GM20000 (cell line): ENCODE data around the gene MORN5.

Experiments
- DNase-seq: peaks from one replicate; pipeline ENCODE4 v3.0.0; 2012; ENCODE audit warnings: low spot score
- TF ChIP-seq, protein P1 (sequence below): IDR thresholded peaks from 2 replicates; pipeline ENCODE4 v1.5.1; 2012; ENCODE audit warnings: mild to moderate bottlenecking, control low read depth; ENCODE audit errors: extremely low read depth, missing control alignments

MORN5 gene

DNA sequence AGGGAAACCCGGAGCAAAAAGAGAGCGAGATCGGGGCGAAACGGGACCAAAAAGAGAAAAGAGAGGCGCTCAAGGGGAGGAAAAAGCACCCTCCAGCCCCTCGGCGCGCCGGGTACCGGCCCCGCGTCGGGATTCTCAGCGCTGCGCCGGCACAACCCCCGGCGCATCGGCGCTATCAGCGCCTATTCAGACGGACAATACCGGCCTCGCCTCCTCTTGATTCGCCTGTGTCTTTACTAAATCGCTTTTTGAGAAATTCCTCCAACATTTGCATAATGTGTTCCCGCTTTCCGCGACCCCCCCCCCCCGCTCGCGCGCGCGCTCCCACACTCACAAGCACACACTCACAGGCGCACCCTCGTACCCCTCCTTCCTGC is 68.5 kb downstream of the MORN5 start:
- TF ChIP-seq, protein P1, sequence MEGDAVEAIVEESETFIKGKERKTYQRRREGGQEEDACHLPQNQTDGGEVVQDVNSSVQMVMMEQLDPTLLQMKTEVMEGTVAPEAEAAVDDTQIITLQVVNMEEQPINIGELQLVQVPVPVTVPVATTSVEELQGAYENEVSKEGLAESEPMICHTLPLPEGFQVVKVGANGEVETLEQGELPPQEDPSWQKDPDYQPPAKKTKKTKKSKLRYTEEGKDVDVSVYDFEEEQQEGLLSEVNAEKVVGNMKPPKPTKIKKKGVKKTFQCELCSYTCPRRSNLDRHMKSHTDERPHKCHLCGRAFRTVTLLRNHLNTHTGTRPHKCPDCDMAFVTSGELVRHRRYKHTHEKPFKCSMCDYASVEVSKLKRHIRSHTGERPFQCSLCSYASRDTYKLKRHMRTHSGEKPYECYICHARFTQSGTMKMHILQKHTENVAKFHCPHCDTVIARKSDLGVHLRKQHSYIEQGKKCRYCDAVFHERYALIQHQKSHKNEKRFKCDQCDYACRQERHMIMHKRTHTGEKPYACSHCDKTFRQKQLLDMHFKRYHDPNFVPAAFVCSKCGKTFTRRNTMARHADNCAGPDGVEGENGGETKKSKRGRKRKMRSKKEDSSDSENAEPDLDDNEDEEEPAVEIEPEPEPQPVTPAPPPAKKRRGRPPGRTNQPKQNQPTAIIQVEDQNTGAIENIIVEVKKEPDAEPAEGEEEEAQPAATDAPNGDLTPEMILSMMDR, result no peak
- peak; percentile 58 for DNase-seq

DNA sequence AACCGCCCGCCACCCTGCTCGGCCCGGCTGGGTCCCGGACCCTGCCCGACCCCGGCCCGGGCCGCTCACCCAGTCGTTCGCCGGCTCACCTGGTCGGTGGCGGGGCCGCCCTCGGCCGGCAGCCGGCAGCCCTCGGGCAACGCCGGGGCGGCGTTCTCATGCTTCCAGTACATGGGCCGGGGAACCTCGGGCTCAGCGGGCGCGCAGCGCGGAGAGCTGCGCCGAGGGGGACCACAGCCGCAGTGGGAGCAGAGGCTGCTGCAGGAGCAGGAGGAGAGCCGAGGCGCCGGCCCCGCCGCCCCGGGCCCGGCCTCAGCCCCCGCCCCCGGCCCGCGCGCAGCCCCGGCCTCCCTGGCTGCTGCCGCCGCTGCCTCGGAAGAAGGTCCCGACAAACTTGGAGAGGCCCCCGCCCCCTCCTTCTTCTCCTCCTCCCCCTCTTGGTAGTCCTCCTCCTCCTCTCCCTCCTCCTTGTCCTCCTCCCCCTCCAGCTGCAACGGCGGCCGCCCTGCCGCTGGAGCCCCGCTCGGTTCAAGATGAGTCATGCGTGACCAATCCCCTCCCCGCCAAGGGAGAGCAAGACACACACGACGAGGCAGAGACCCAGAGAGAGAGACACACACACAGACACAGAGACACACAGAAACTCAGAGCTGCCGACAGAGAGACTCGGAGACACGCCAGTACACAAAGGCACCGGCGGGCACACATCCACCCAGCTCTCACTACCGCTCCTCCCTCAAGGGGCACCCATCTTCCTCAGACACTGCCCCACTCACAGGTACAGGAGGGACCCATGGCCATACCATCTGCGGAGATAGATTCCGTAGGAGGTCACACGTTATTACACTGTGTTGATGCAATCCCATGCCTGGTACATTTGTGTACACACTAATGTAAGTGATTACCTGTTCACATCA is 69.1 kb downstream of the MORN5 start, which contains the start of gene LHX6:
Gene LHX6 (minus strand): TSS at position 390 of the 917 bp plus-strand sequence. CDS start 217 bp downstream, at position 173.
- peak; percentile 58 for DNase-seq
- TF ChIP-seq, protein P1, result no peak

DNA sequence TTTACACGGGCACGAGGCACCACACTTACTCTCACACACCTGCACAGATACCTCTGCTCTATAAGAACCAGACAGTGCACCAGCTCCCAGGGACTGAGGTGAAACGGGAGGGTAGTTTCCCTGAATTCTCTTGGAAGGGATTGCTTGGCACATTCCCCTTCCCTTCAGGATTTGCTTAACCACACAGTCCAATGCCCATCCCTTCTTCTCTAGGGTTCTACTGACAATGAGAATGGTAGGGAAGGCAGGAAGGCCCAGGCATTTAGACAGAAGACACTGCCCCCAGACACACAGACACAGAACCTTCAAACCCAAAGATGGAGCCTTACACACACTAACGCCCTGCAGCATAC is 69.8 kb downstream of the MORN5 start:
- TF ChIP-seq, protein P1, result no peak
- DNase-seq, result no peak

DNA sequence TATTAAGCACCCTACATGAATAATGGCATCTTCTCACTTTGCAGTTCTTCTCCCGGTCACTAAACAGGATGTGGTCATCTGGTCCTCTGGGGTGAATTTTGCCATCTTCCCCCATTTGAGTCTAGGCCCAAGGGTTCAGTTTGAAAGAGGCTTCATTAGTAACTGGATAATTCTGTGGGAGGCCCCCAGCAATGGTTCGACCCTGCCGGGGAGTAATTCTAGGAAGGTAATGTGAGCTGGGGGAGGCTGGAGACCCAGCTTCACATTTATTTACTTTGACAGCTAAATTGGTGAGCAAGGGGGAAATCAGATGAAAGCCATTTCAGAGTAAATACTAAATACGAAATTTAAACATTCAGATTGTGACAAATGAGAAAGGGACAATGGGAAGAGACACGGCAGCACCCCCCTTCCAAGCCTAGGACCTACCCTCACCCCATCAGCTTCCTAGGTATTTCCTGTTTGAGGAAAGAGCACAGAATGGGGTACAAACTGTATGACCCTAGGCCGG is 73.1 kb downstream of the MORN5 start:
- TF ChIP-seq, protein P1, result no peak
- no peak for DNase-seq

DNA sequence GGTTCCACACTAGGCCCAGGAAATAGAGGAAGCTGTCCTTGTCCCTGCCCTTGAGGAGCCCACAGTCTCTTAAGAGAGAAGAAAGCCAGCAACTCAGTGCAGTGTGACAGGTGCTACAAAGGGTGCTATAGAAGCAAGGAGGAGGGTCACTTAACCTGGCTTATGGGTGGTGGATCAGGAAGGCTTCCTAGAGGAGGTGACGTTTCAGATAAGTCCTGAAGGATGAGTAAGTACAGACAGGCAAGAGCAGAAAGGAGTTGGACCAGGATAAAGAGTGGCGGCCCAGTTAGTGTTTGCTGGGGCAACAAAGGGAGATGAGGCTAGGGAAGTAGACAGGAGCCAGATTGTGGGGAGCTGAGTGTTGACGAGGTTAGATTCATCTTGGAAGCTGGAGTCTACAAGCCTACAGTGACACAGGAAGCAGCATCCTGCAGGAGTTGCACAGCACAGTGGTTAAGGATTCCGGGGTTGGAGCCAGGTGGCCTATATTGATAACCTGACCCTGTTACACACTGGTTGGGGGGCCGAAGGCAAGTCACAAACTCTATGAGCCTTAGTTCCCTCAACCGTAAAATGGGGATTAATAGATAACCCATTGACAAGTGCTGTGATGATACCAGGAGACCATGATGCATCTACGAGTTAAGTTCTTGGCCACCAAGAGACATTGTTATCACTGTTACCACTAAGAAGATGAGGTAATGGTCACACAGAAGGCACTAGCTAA is 74.5 kb downstream of the MORN5 start:
- DNase-seq, result no peak
- TF ChIP-seq, protein P1, result no peak

DNA sequence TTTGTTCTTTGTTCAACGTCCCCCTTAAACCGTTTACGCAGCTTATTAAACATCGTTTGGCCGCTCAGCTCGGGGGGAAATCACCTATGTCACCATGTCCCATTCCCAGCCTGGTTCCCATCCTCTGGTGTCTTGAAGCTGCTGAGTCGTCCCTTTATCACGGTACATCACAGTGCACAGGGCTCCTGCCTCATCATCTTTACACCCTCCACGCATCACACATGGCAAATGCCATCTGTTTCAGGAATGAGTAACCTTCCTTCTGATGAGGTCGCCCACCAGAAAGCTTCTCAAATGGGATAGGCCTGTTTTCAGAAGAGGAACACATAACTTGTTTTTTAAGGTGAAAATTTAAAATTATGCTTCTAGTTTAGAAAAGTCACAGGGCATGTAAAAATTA is 77.0 kb downstream of the MORN5 start:
- no peak for DNase-seq

More for the DNA sequence above, 77.0 kb downstream of the MORN5 start:
- TF ChIP-seq, protein P1, result no peak
